Midbrain (tissue), 1 donor: Measurements from ENCODE around the gene PPP1R14B.

Source experiments
- DNase-seq: peaks from one replicate; lab custom pipeline; 2025; lab: John Stamatoyannopoulos, UW

PPP1R14B gene

DNA sequence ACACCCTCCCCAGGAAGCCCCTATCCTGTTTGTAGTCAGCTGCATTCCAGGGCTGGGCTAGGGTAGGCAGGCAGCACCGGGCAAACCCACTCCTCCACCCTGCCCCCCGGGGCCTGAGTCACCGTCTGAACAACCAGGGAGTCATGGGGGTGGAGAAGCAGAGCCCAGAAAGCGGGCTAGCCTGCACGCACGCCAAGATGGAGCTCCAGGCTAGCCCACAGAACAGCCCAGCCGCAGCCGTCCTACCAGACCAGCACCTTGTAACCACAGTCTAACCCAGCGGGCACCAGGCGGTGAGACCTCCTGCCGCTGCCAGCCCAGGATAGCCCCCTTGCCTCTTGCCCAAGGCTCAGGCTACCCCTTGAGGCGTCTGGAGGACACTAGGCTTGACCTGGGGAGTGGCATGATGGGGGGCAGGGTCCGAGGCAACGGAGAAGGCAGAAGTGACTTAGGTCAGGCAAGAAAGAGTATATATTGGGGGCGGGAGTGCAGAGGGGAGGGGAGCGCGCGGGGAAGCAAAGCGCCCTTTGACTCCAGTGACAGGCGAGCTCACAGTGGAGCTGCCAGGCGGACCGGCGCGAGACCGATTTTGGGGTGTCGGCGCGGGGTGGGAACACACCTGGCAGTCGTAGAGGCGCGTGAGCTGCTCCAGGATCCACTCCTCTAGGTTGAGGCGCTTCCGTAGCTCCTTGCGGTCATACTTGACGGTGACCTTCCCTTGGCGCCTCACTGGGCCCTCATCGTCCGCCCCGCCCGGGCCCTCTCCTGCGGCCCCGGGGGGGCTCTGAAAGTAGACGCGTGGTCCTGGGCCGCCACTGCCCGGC is 734 bp downstream of the PPP1R14B start:
- DNase-seq, result no peak

DNA sequence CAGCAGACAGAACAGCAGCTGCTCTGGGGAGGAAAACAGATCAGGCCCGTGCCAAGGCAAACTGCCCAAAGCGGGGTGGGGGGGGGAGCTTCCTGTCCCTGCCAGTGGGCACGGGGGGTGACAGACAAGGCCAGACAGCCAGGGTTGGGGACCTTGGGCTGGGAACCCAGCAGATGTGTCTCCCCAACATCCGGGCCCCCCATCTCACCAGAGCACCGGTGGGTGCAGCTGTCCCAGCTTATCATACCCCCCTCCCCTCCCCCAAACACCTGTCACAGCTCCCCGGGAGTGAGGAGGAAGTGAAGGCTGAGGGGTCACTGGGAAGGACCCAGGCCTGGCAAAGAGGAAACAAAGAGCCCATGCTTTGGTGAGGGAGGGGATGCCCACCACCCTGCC is 1.3 kb downstream of the PPP1R14B start:
- no peak for DNase-seq

DNA sequence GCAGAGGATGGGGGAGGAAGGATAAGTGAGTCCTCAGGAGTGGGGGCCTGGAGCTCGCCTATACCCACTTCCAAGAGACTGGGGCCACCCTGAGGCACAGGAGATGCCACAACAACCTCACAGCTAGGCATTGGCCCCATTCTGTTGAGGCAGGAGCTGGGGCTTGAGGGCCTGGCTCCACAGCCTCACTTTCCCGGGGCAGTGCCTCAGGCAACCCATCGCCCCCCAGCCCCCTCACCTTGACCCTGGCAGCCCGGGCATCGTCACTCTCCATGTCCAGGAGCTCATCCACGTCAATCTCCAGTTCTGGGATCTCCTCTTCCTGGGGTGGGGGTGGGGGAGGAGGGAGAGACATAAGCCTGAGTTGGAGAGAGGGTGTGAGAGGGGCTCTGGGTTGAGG is 1.8 kb downstream of the PPP1R14B start:
- no peak for DNase-seq

DNA sequence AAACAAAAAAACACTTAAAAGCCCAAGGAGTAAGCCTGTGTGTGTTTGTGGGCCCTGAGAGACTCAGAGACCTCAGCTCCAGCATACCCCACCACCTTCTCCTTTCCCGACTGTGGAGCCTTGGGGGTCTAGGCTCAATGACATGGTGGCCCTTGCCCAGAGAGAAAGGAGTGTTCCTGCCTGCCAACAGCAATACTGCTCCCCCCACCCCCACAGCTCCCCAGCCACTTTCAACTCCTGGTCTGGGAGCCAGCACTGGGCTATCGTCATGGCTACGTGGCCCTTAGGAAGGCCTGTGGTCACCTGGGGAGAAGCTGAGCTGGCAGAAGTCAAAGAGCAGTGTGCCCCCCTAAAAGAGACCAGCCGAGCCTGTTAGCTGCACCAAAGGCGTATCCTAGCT is 2.6 kb downstream of the PPP1R14B start:
- no peak for DNase-seq

DNA sequence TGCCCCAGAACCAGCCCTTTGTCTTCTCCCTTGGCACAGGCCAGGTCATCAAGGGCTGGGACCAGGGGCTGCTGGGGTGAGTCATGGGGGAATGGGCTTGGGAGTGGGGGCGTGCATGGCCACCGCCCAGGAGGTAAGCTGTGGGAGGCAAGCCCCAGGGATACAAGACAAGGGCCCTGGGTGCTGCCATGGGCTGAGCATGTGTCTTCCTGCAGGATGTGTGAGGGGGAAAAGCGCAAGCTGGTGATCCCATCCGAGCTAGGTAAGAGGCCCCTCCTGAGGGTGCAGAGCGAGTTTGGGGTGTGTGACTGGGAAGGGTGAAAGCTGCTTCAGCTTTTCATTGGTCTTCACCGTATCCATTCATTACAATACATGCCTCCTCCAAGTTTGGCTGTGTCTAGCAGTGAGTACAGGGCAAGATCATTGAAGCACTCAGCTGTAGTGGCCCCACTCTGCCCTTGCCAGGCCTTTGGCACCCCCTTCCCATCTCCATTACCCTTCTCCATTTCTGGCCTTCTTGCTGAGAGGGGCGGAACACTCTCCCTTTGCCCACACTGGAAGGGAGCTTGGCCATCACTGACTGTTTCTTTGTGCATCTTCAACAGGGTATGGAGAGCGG is 3.4 kb downstream of the PPP1R14B start:
- DNase-seq, result no peak

DNA sequence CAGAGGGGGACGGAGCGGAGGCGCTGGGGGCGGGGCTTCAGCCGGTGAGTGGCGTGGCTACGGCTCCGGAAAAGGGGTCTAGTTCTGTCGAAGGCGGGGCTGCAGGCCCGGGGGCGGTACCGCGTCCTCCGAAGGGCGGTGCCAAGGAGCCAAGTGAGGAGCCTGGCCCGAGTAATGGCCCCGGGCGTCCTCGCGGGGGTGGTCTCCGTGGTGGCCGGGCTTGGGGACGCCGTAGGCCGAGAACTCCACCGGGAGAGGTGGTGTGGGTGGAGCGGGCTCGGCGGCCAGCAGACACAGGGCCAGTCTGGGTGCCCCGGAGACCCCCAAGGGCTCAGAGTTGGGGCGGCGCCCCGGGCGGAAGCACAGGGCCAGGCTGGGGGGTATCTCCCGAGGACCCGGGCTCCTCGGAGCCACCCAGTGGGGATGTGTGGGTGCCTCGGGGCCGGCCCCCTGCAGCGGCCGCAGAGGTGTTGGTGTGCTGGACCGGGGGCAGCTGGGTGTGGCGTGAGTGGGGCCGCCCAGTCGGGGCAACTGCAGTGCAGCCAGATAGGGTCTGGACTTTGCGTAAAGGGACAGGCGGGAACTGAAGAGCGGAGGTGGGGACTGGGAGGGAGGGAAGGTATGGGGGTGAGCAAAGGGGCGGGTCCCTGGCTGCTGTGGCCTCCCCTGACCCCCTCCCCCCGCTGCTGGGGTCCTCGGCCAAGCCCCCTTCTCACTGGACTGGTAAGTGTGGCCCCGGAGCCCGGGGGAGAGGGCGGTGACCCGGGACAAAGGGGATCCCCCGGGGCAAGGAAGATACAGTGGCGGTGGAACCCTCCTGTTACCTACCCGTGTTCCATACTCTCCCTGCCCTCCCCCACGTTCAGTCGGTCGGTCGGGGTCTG is 5.0 kb downstream of the PPP1R14B start:
- DNase-seq, result no peak

DNA sequence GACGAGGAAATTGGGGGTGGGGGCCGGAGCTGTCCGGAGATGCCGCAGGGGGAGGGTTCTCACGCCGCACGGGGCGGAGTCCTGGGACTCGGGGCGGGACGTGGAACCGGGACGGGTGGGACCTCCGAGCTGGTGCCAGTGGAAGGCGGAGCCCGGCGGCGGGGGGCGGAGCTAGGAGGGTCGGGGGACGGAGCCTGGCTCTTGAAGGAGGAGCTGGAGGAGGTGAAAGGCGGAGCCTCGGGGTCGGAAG is 5.6 kb downstream of the PPP1R14B start:
- peak; percentile 99 for DNase-seq

DNA sequence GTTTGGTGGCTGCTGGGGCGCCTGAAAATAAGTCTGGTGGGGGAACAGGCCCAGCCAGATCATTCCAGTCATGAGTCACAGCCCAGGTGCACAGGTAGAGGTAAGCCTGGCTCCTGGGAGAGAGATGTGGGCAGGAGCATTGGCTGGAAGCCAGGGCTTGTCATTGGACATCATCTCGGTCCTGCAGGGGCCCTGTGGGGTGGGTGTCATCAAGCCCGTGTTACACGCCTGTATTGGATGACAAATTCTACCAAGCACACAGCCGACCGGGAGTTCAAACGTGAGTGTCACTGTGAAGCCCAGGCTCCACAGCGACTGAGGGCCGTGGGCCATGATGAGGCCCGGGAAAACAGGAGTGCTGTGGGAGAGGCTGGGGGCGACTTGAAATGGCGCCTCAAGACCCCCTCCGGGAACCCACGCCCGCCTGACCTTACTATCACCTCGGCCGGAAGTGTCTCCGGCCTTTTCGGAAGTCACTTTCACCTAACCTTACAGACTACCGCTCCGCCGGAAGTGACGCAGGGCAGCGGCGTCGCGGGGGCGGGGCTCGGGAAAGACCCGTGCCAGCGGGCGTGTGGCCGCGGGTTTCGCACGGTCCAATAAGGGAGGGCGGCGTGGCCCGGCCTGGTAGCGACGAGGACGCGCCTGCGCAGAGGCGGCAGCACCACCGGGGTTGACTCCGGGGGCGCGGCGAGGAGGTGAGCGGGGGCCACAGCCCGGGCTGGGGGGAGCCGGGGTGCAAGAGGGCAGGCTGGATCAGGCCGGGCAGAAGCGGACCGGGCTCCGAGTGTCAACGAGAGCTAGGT is 6.1 kb downstream of the PPP1R14B start, which contains the start of gene FKBP2:
Gene FKBP2, plus strand, starts transcription at position 661 of the 806 bp plus-strand sequence. CDS start 1,293 bp downstream, outside the sequence.
- DNase-seq, result peak; percentile 96

DNA sequence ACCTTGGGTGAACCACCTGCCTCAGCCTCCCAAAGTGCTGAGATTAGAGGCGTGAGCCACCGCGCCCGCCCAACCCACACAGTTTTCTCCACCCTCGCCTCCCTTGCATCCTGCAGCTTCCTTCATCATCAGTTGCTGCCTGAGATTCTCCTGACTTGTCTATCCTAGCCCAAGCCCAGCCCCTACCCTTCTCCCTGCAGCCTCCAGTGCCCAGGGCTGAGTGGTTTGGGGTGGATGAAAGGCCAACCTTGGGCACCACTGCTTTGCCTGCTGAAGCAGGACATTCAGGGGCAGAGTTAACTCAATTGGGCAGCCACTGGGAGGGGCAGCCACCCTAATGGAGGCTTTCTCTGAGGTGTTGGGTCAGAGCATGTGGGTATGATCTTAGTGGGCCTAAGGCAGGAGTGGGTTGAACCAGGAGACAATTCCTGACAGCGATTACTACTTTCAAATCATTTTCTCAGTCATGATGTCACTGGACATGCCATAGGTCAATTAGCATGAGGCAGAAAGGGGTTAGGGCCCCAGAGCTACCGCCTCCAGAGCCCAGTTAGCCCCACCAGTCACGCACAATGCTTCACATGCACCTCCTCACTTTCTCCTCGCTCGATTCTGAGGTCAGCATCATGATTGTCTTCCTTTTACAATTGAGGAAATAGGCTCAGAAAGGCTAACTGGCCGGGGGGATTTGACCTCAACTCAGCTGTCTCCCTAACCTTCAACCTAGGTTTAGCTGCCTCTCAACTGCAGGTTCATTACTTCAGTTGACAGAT is 6.9 kb downstream of the PPP1R14B start:
- no peak for DNase-seq

DNA sequence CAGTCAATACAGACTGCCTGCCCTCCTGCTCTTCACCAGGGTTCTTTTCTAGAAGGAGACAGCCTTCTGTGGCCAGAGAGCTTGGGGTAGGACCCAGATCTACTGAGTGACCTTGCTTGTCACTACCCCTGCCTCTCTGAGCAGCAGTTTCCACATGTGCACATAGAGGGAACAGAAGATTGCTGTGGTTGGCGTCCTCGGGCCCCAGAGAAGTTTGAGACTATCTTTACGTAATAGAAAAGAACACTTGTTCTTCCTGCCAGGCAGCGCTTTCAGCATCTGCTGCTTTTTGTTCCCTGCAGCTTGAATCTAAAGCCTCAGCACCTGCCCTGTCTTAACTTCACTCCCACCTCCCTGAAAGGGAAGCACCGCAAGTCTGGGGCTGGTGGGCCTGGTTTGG is 7.7 kb downstream of the PPP1R14B start:
- DNase-seq, result no peak

DNA sequence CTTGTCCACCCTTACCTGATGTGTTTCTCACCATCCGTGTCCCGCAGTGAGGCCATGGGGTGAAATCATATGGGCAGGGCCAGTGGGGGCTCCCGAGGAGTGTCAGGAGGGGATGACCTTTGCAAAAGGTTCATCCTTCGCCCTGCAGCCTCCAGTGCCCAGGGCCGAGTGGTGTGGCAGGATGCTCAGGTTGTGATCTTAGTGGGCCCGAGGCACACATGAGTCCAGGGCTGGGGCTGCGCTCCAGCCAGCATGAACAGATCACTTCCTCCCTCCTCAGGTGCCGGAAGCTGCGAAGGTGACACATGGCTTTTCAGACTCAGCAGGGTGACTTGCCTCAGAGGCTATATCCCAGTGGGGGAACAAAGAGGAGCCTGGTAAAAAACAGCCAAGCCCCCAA is 8.7 kb downstream of the PPP1R14B start:
- DNase-seq, result no peak

DNA sequence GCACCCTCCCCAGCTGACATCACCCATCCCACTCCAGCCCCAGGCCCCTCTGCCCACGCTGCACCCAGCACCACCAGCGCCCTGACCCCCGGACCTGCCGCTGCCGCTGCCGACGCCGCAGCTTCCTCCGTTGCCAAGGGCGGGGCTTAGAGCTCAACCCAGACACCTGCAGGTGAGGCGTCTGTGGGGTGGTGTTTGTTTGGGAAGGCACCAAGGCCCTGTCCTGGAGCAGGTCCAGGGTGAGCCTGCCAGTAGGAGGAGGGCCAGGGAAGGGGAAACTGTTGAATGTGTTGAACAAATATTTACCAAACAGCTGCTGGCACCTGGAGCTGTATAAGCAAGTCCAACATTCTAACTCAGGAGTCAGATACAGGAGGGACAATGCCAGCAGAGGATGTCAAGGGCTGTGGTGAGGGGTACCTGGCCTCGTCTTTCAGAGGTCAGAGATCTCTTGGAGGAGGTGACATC is 9.2 kb downstream of the PPP1R14B start:
- DNase-seq, result no peak

DNA sequence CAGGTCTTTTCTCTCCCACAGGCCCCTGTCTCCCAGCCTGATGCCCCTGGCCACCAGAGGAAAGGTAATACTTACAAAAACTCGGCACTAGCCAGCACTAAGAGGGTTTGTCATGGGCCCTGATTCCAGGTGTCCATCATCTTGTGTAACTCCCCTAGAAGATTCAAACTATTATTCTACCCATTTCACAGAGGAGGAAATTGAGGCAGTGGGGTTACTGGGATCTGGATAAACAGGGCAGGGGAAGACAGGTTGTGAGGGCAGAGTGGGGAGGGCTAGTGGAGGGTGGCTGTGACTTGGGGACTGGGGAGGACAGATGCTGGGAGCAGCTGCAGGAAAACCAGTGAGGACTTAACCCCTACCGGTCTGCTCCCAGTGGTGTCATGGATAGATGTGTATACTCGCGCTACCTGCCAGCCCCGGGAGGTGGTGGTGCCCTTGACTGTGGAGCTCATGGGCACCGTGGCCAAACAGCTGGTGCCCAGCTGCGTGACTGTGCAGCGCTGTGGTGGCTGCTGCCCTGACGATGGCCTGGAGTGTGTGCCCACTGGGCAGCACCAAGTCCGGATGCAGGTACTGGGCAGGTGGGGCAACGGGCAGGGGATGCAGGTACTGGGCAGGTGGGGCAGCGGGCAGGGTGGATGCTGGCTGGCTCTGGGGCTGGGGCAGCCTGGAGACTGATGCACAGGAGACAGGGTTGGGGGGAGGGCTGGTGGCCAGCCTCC is 11.1 kb downstream of the PPP1R14B start:
- DNase-seq, result no peak

DNA sequence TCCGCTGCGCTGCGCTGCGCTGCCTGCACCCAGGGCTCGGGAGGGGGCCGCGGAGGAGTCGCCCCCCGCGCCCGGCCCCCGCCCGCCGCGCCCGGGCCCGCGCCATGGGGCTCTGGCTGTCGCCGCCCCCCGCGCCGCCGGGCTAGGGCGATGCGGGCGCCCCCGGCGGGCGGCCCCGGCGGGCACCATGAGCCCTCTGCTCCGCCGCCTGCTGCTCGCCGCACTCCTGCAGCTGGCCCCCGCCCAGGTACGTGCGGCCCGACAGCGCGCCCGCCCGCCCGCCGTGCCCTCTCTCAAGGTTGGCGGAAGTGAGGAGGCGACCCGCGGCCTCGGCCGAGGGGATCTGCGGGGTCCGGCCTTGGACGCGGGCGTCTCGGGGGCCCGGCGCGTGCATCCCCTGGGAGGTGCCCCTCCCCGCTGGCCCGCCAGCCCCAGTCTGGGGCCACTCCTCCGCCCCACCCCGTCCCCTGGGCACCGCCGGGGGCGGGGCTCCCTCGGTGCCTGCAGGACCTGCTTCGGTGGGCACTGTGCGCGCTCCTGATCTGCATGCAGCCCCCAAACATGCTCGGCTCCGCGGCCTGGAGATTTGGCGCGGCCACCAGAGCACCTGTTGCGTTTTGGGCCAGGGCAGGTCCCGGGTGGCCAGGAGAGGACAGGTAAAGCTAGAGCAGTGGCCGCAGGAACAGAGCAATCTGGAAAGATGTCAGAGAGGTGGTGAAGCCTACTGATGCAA is 11.9 kb downstream of the PPP1R14B start:
- DNase-seq, result no peak

DNA sequence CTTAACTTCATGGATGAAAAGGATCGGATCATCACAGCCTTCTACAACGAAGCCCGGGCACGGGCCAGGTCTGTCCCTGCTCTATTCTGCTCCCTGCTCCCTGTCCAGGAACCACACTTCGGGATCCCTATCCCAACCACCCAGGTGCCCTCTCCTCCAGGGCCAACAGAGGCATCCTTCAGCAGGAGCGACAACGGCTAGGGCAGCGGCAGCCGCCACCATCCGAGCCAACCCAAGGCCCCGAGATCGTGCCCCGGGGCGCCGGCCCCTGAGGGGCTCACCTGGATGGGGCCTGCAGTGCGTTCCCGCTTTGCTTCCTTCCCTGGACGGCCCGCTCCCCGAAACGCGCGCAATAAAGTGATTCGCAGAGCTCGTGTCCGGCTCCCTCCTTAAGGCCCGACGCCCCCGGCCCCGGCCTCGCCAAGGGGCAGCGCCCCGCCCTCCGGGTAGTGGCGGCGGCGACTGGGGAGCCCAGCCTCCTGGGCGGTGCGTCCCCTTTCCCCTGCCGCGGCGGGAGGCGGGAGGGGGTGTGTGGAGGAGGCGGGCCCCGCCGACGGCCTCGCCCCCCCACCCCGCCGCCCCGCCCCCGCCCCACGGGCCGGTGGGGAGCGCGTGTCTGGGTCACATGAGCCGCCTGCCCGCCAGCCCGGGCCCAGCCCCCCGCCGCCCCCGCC is 12.7 kb downstream of the PPP1R14B start, which contains the start of gene VEGFB:
Gene VEGFB, plus strand, starts transcription at position 672 of the 674 bp plus-strand sequence. CDS start 250 bp downstream, outside the sequence.
- peak; percentile 69 for DNase-seq

DNA sequence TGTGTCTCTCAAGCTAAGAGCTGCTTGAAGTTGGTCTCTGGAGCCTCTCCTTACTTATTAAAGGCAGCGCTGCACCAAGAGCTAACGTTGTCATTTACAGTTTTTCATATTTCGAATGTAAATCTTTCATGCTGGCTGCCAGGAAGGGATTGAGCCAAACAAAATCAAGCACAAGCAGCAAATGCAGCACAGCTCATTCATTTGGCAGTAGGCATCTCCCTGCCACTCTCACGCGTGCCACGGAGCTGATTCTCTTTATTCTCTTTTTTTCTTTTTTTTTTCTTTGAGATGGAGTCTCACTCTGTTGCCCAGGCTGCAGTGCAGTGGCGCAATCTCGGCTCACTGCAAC is 13.8 kb downstream of the PPP1R14B start:
- no peak for DNase-seq

DNA sequence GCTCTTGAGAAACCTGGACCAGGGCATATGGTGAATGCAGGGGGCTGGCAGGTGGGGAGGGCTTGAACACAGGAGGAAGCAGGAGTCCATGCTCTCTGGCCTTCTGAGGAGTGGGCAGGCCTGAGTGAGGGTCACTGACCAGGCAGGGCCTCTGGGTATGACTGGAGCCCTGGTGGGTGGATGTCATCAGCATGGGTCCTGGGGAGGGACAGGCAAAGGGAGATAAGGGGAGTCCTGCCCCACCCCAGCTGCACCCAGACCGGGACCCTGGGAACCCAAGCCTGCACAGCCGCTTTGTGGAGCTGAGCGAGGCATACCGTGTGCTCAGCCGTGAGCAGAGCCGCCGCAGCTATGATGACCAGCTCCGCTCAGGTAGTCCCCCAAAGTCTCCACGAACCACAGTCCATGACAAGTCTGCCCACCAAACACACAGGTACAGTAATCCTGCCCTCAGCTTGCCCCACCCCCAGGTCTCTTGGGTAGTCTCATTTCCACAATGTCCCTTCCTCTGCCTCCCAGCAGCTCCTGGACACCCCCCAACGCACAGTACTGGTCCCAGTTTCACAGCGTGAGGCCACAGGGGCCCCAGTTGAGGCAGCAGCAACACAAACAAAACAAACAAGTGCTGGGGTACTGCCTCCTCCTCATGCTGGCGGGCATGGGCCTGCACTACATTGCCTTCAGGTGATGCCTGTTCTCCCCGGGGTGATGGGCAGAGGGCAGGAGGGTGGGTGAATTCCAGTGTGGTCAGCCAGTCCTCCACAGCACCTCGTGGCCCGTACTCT is 14.4 kb downstream of the PPP1R14B start:
- DNase-seq, result no peak

DNA sequence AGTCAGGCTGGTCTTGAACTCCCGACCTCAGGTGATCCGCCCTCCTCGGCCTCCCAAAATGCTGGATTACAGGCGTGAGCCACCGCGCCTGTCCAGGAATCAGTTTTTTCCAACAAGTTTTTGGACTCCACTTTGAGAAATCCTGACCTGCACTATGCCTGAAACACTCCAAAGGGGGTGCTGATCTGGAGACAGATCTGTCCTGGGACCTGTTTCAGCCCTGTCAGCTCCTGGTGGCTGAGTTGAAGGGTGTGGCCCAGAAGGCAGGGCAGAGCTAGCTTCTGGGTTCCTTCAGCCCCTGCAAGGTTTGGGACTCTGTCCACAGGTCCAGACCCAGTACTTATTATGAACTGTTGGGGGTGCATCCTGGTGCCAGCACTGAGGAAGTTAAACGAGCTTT is 15.2 kb downstream of the PPP1R14B start:
- DNase-seq, result no peak
